ENCODE results near the gene CSDE1. TPM values are rescaled to one million over a fixed set of nuclear protein-coding genes. Genes with fewer than 3 reads are reported as not detected.

CSDE1 gene
- total RNA-seq, 1 donor from 2014 or later, result 606 TPM

- Mint-ChIP-seq H3K4me3 (ENCODE audit: low read depth) (no peak overlapping the region), H3K27me3 (no peaks in the 10 kb centered on the region), H3K27ac (peak overlapping the region; percentile 2), H3K4me1 (ENCODE audit: low read depth) (no peaks in the 10 kb centered on the region), H3K36me3 (ENCODE audit: insufficient read depth) (peaks cover 53% of the 10 kb centered on the region), H3K9me3 (ENCODE audit: low read depth) (no peaks in the 10 kb centered on the region)
- no peak for TF ChIP-seq CTCF (IDR thresholded peaks at IDR 0.05; ENCODE audit: unreplicated experiment)
- DNase-seq (ENCODE audit: low spot score, unreplicated experiment), result no peak
Measured at GRCh38 chr1:114735479-114735878, 22.3 kb downstream of the CSDE1 start.

GRCh38 chr1:114729782-114730181 is 28.0 kb downstream of the CSDE1 start:
- DNase-seq (ENCODE audit: low spot score, unreplicated experiment), result no peak
- no peak overlapping the region for H3K4me3 Mint-ChIP-seq (ENCODE audit: low read depth)
- no peaks in the 10 kb centered on the region for H3K4me1 Mint-ChIP-seq (ENCODE audit: low read depth)
- no peaks in the 10 kb centered on the region for H3K9me3 Mint-ChIP-seq (ENCODE audit: low read depth)
- no peak overlapping the region for H3K27ac Mint-ChIP-seq
- peaks cover 46% of the 10 kb centered on the region for H3K36me3 Mint-ChIP-seq (ENCODE audit: insufficient read depth)
- TF ChIP-seq CTCF (IDR thresholded peaks at IDR 0.05; ENCODE audit: unreplicated experiment), result no peak
- H3K27me3 Mint-ChIP-seq, result no peaks in the 10 kb centered on the region

GRCh38 chr1:114728553-114728952 is 29.2 kb downstream of the CSDE1 start:
- no peak for TF ChIP-seq CTCF (IDR thresholded peaks at IDR 0.05; ENCODE audit: unreplicated experiment)
- no peak for DNase-seq (ENCODE audit: low spot score, unreplicated experiment)
- Mint-ChIP-seq H3K27me3 (no peaks in the 10 kb centered on the region), H3K4me3 (ENCODE audit: low read depth) (no peak overlapping the region), H3K36me3 (ENCODE audit: insufficient read depth) (peaks cover 40% of the 10 kb centered on the region), H3K4me1 (ENCODE audit: low read depth) (no peaks in the 10 kb centered on the region), H3K9me3 (ENCODE audit: low read depth) (no peaks in the 10 kb centered on the region), H3K27ac (peak overlapping the region; percentile 60)

GRCh38 chr1:114725230-114725629 is 32.6 kb downstream of the CSDE1 start:
- no peak overlapping the region for H3K27ac Mint-ChIP-seq
- TF ChIP-seq CTCF (IDR thresholded peaks at IDR 0.05; ENCODE audit: unreplicated experiment), result no peak
- H3K36me3 Mint-ChIP-seq (ENCODE audit: insufficient read depth), result peaks cover 35% of the 10 kb centered on the region

GRCh38 chr1:114723915-114724314 is 33.9 kb downstream of the CSDE1 start:
- no peak for TF ChIP-seq CTCF (IDR thresholded peaks at IDR 0.05; ENCODE audit: unreplicated experiment)
- no peaks in the 10 kb centered on the region for H3K9me3 Mint-ChIP-seq (ENCODE audit: low read depth)
- H3K4me1 Mint-ChIP-seq (ENCODE audit: low read depth), result no peaks in the 10 kb centered on the region
- no peak overlapping the region for H3K4me3 Mint-ChIP-seq (ENCODE audit: low read depth)
- H3K36me3 Mint-ChIP-seq (ENCODE audit: insufficient read depth), result peaks cover 33% of the 10 kb centered on the region
- H3K27me3 Mint-ChIP-seq, result no peaks in the 10 kb centered on the region
- DNase-seq (ENCODE audit: low spot score, unreplicated experiment), result no peak
- H3K27ac Mint-ChIP-seq, result no peak overlapping the region

More at GRCh38 chr1:114725230-114725629, 32.6 kb downstream of the CSDE1 start:
- no peaks in the 10 kb centered on the region for H3K27me3 Mint-ChIP-seq
- no peaks in the 10 kb centered on the region for H3K4me1 Mint-ChIP-seq (ENCODE audit: low read depth)
- no peak overlapping the region for H3K4me3 Mint-ChIP-seq (ENCODE audit: low read depth)
- H3K9me3 Mint-ChIP-seq (ENCODE audit: low read depth), result no peaks in the 10 kb centered on the region
- DNase-seq (ENCODE audit: low spot score, unreplicated experiment), result no peak
